GM23248 (cell line): Measurements from ENCODE around the gene ZNG1A.

Experiments used
- EZH2 ChIP-seq: fragments of 200-600 bp; sonication (generic); IDR thresholded peaks from 2 replicates; pipeline ENCODE4 v1.6.1; 2018; ENCODE audit warnings: antibody characterized with exemption, mild to moderate bottlenecking; ENCODE audit not compliant: insufficient read depth, poor library complexity, severe bottlenecking
- EZH2phosphoT487 ChIP-seq: fragments of 200-600 bp; sonication (generic); IDR thresholded peaks from 2 replicates; pipeline ENCODE4 v1.6.1; 2018; ENCODE audit warnings: antibody characterized with exemption, moderate library complexity, mild to moderate bottlenecking, low read depth; ENCODE audit not compliant: insufficient read depth

- no peak for TF ChIP-seq EZH2phosphoT487
- TF ChIP-seq EZH2, result no peak
Measured at GRCh38 chr9:217950-218349, 39.1 kb upstream of the ZNG1A start.
